ENCODE results near the gene SLC16A6.
A peak's percentile ranks its signal among the peaks of the same experiment; 100 is the strongest.
"Not testable (repeated sequence)": the region's sequence is repeated elsewhere in the genome, so short reads cannot be mapped to it uniquely, and the experiment has no call there.

The SLC16A6 gene

DNA sequence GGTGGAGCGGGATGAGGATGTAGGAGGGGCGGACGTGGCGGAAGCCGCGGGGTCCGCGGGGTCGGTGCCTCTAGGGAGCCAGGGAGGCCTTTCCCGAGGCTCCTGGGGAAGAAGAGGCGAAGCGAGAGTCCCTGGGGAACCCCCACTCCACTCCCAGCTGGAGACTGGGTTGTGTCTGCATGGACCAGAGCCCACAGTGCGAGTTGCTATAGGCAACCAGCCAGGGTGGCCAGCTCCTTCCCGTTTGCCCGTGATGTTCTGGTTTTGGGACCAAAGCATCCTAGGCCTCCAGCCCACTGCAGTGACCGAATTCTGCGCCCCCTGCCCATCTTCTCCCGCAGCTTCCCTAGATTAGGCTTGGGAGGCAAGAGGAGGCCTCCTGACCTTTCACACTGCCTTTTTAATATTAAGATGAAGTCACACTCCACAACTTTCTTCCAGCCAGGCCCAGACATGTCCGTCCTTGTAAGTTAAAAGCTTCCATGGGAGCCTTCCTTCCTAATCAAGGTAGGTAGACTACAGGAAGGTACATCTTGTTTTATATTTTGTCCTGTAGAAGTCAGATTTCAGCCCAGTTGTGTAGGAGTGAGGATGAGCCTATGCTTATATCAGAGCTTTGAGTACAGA lies 42.6 kb downstream of the SLC16A6 start:
- DNase-seq (ENCODE audit: low read depth, low spot score), result peak; percentile 24

- DNase-seq (ENCODE audit: low read depth, low spot score), result peak; percentile 75
Measured at GRCh38 chr17:68247445-68248198, 43.3 kb downstream of the SLC16A6 start, which contains the start of gene AMZ2. Gene AMZ2, plus strand, starts transcription at chr17:68248043. Its CDS starts 2,145 bp downstream, at chr17:68250188.

DNA sequence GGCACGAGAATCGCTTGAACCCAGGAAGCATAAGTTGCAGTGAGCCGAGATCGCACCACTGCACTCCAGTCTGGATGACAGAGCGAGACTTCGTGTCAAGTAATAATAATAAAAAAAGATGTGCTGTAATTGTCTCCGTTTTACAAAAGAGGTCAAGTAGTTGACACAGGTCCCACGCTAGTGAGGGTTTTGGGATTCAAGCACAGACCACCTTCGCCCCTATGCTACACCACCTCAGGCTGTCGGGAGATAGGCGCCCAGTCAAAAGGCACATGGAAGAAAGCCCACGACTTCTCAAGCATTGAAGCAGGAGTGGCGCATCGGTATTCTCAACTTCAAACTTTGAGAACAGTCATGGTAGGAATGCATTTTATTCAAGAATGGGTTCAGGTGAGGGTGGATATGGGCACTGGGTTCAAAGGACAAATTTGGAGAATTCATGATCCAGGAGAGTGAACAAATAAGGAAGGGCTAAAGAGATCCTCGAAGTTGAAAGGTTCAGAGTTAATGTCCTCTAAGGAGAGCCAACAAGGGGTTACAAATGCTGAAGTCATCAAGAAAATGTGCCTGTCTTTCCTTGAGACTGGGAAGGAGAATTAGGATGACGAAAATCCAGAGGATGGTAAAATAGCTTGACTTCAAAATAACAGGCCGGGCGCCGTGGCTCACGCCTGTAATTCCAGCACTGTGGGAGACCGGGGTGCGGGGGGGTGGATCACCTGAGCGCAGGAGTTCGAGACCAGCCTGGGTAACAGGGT lies 44.5 kb downstream of the SLC16A6 start:
- no peak for DNase-seq (ENCODE audit: low read depth, low spot score)

- DNase-seq (ENCODE audit: low read depth, low spot score), result no peak
Measured at GRCh38 chr17:68239632-68240366, 51.1 kb downstream of the SLC16A6 start.

GRCh38 chr17:68238871-68239253 lies 52.1 kb downstream of the SLC16A6 start:
- DNase-seq (ENCODE audit: low read depth, low spot score), result no peak

DNA sequence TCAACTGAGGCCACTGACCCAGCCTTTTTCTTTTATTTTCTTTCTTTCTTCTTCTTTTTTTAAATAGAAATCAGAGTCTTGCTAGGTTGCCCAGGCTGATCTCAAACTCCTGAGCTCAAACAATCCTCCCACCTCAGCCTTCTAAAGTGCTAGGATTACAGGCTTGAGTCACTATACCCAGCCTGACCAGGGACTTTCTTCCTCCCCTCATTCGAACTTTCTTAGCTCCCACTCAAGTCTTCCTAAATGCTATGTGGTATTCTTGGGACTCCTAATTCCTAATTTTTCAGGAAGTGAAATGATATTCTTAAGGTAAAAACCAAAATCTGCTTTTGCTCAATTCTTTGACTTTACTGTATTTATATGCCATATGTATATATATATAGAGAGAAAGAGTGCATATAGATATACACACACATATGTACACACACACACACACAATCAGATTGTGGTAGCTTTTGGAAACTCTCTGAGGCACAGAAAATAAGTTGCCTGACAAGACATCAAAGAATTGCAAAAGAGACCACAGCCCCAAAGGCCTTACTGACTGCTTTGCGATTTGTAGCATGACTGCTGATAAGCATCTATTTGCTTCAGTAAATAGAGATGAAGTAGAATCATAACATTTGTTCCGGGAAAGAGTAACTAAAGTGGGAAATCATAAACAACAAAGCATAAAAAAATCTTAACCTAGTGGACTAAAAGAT lies 52.6 kb downstream of the SLC16A6 start:
- DNase-seq (ENCODE audit: low read depth, low spot score), result no peak

GRCh38 chr17:68237369-68238163 lies 53.4 kb downstream of the SLC16A6 start:
- not testable (repeated sequence) for DNase-seq (ENCODE audit: low read depth, low spot score)

GRCh38 chr17:68235336-68235791 lies 55.6 kb downstream of the SLC16A6 start:
- DNase-seq (ENCODE audit: low read depth, low spot score), result not testable (repeated sequence)

GRCh38 chr17:68234726-68235335 lies 56.1 kb downstream of the SLC16A6 start:
- peak; percentile 17 for DNase-seq (ENCODE audit: low read depth, low spot score)

DNA sequence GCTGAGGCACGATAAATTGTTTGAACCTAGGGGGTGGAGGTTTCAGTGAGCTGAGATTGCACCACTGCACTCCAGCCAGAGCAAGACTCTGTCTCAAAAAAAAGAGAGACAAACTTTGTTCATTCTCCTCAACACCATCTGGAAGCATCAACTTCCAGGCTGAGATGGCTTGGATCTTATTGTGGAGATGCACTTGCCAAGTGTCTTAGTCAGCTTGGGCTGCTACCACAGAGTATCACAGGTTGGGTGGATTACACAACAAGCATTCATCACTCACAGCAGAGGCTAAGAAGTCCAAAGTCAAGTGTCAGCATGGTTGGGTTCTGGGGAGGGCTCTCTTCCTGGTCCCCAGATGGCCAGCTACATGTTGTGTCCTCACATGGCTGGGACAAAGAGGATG lies 58.2 kb downstream of the SLC16A6 start:
- DNase-seq (ENCODE audit: low read depth, low spot score), result not testable (repeated sequence)

- no peak for DNase-seq (ENCODE audit: low read depth, low spot score)
Measured at GRCh38 chr17:68231541-68231940, 59.4 kb downstream of the SLC16A6 start.

- not testable (repeated sequence) for DNase-seq (ENCODE audit: low read depth, low spot score)
Measured at GRCh38 chr17:68231131-68231530, 59.8 kb downstream of the SLC16A6 start.

GRCh38 chr17:68229619-68230018 lies 61.3 kb downstream of the SLC16A6 start:
- no peak for DNase-seq (ENCODE audit: low read depth, low spot score)

- no peak for DNase-seq (ENCODE audit: low read depth, low spot score)
Measured at GRCh38 chr17:68228817-68229570, 61.9 kb downstream of the SLC16A6 start.

GRCh38 chr17:68228039-68228680 lies 62.8 kb downstream of the SLC16A6 start:
- not testable (repeated sequence) for DNase-seq (ENCODE audit: low read depth, low spot score)

GRCh38 chr17:68225055-68225454 lies 65.9 kb downstream of the SLC16A6 start:
- not testable (repeated sequence) for DNase-seq (ENCODE audit: low read depth, low spot score)

GRCh38 chr17:68222606-68223005 lies 68.3 kb downstream of the SLC16A6 start:
- DNase-seq (ENCODE audit: low read depth, low spot score), result no peak

DNA sequence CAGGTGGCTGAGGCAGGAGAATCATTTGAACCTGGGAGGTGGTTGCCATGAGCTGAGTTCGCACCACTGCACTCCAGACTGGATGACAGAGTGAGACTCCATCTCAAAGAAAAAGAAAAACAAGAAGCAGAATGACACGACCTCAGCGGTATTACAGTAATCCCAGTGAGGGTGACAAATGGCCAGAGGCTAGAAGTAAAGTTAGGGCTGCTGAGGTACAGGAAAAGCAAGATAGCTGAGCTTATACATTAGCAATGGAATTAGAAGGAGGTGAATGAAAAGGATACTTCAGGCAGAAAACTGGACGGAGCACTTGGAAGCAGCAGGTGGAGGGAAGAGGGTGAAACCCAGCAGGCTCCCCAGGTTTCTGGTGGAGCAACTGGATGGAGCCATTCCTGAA lies 69.1 kb downstream of the SLC16A6 start:
- no peak for DNase-seq (ENCODE audit: low read depth, low spot score)
